Hepatocyte (in vitro differentiated cells): ENCODE results near the gene DTL. TPM values are rescaled to one million over a fixed set of nuclear protein-coding genes. Genes with fewer than 3 reads are reported as not detected.

Source experiments
- DNase-seq: peaks from one replicate; pipeline ENCODE4 v3.0.0-alpha.2; 2016; ENCODE audit warnings: low spot score
- H2AFZ ChIP-seq: fragments of 200-600 bp; sonication (generic); 2 replicates; pipeline ENCODE4 v1.6.0; 2016; ENCODE audit warnings: antibody characterized with exemption, mild to moderate bottlenecking
- H3K27ac ChIP-seq: fragments of 200-600 bp; sonication (generic); 2 replicates; pipeline ENCODE4 v1.5.1; 2016; ENCODE audit warnings: mild to moderate bottlenecking
- H3K27me3 ChIP-seq: fragments of 200-600 bp; sonication (generic); 2 replicates; pipeline ENCODE4 v1.6.1; 2016
- H3K36me3 ChIP-seq: fragments of 200-600 bp; sonication (generic); replicated peaks from 2 replicates; pipeline ENCODE4 v1.5.1; 2016; ENCODE audit warnings: low read depth; ENCODE audit not compliant: insufficient read depth
- H3K4me1 ChIP-seq: fragments of 200-600 bp; sonication (generic); 2 replicates; pipeline ENCODE4 v1.5.1; 2016; ENCODE audit warnings: mild to moderate bottlenecking, moderate library complexity; ENCODE audit not compliant: insufficient read depth
- H3K4me2 ChIP-seq: fragments of 200-600 bp; sonication (generic); 2 replicates; pipeline ENCODE4 v1.6.0; 2016
- H3K4me3 ChIP-seq: fragments of 200-600 bp; sonication (generic); 2 replicates; pipeline ENCODE4 v1.5.1; 2016; ENCODE audit warnings: mild to moderate bottlenecking
- H3K79me2 ChIP-seq: fragments of 200-600 bp; sonication (generic); 2 replicates; pipeline ENCODE4 v1.6.0; 2017; ENCODE audit warnings: mild to moderate bottlenecking
- H3K9me2 ChIP-seq: fragments of 200-600 bp; sonication (generic); replicated peaks from 2 replicates; pipeline ENCODE4 v1.6.0; 2017; ENCODE audit warnings: mild to moderate bottlenecking; ENCODE audit not compliant: insufficient read depth
- H3K9me3 ChIP-seq: fragments of 200-600 bp; sonication (generic); 2 replicates; pipeline ENCODE4 v1.5.1; 2016; ENCODE audit warnings: low read depth, mild to moderate bottlenecking
- H4K20me1 ChIP-seq: fragments of 200-600 bp; sonication (generic); 2 replicates; pipeline ENCODE4 v1.6.0; 2016; ENCODE audit warnings: mild to moderate bottlenecking; ENCODE audit not compliant: insufficient read depth, poor library complexity, severe bottlenecking
- CTCF ChIP-seq: fragments of 200-600 bp; sonication (generic); IDR thresholded peaks from 2 replicates; pipeline ENCODE4 v1.5.1; 2016; ENCODE audit warnings: antibody characterized with exemption, mild to moderate bottlenecking; ENCODE audit not compliant: poor library complexity
- EZH2 ChIP-seq: fragments of 200-600 bp; sonication (generic); IDR thresholded peaks from 2 replicates; pipeline ENCODE4 v1.6.1; 2016; ENCODE audit warnings: antibody characterized with exemption, mild to moderate bottlenecking, borderline replicate concordance
- EZH2phosphoT487 ChIP-seq: fragments of 200-600 bp; sonication (generic); IDR thresholded peaks from one replicate; pipeline ENCODE4 v1.6.1; 2018; ENCODE audit warnings: antibody characterized with exemption, mild to moderate bottlenecking, low read depth, moderate library complexity; ENCODE audit not compliant: unreplicated experiment, severe bottlenecking
- WGBS: methylation state at CpG from one replicate; pipeline ENCODE4 v1.1.6; 2016; ENCODE audit warnings: low lambda C conversion rate; ENCODE audit errors: missing lambda C conversion rate; 5-methylcytosine and 5-hydroxymethylcytosine counted together
- polyA plus RNA-seq: library from polyadenylated mRNA; unstranded; fragments of >200 nt; fragmentation: Nextera tagmentation; extraction: Ambion mirVana; gene quantifications from 2 replicates; pipeline ENCODE4 v1.2.1, GENCODE V29; 2016
- total RNA-seq: library from RNA; depleted of rRNA; stranded (reverse); fragments of >200 nt; gene quantifications from 2 replicates; pipeline ENCODE4 v1.2.3, GENCODE V29; 2014

The DTL gene
- total and polyA plus RNA-seq, 2 experiments from 2014 or later, result 3.1 to 6.7 TPM

DNA sequence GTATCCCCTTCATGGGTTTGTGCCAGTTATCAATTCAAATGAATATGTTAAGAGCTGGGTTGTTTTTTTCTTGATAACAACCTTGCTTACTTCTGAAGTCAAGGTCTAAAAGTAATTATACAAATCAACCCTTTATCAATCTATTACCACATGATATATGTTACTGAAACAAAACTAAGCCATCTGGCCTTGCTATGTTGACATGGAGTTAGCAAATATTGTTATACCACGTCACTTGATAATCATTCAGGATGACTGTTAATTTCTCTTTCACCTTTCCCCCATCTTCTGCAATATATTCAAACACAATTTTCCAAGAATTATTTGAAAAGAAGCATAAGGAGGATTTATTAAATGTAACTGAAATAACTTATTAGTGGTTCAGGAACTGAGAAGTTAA, 72.6 kb downstream of the DTL start:
- H3K9me3 ChIP-seq, result no peaks in the 10 kb centered on the region
- H3K79me2 ChIP-seq, result no peaks in the 10 kb centered on the region
- DNase-seq, result no peak
- no peaks in the 10 kb centered on the region for H4K20me1 ChIP-seq
- H3K4me3 ChIP-seq, result no peak overlapping the region
- no peak overlapping the region for H3K27ac ChIP-seq
- H3K9me2 ChIP-seq, result no peaks in the 10 kb centered on the region
- H3K36me3 ChIP-seq, result no peaks in the 10 kb centered on the region
- WGBS, result 69% methylated on average over 1 of the region's 1 CpG
- no peaks in the 10 kb centered on the region for H3K27me3 ChIP-seq
- peaks cover 37% of the 10 kb centered on the region for H3K4me1 ChIP-seq
- TF ChIP-seq EZH2, result no peak
- TF ChIP-seq EZH2phosphoT487, result no peak
- TF ChIP-seq CTCF, result no peak
- no peak overlapping the region for H3K4me2 ChIP-seq
- H2AFZ ChIP-seq, result no peak overlapping the region

DNA sequence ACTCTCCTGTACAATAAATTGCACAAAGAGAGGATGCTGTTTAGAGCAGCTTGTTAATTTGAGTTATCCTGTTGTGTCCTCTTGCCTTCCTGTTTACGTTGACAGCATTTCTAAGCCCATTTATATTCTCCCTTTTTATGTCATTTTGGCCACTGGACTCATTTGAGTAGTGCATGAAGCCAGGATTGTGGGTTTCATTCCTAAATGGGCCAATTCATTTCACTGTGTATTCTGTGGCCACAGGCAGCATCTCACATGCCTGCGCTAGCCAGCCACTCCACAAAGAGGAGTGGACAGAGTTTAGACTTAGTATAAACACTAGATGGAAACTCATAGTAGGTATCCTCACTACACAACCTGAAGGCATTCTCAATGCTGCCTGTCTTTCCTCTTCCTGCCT, 73.4 kb downstream of the DTL start:
- Histone ChIP-seq H3K27me3 (no peaks in the 10 kb centered on the region), H3K9me2 (no peaks in the 10 kb centered on the region), H3K27ac (no peak overlapping the region), H3K4me1 (peaks cover 34% of the 10 kb centered on the region), H3K4me3 (no peak overlapping the region), H4K20me1 (no peaks in the 10 kb centered on the region), H3K9me3 (no peaks in the 10 kb centered on the region), H3K79me2 (no peaks in the 10 kb centered on the region), H3K36me3 (no peaks in the 10 kb centered on the region), H2AFZ (no peak overlapping the region), H3K4me2 (no peak overlapping the region)
- TF ChIP-seq EZH2 (no peak), EZH2phosphoT487 (no peak), CTCF (no peak)
- DNase-seq, result no peak
- 95% methylated on average over 2 of the region's 2 CpGs for WGBS

DNA sequence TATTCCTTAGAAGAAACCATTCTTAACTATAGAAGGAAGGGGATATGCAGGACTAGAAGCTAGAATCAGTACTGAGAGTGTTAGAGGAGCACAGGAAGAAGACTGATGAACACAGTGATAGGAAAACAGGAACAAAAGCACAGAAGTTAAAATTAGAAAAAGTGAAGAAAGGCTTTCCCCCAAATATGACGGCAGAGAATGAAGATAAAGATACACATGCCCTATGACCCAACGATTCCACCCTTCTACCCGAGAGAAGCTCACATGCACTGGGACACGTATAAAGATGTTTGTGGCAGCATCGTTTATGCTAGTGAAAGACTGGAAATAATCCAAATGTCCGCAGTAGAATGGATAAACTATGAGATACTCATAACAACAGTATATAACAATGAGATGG, 74.2 kb downstream of the DTL start:
- no peaks in the 10 kb centered on the region for H4K20me1 ChIP-seq
- no peaks in the 10 kb centered on the region for H3K9me2 ChIP-seq
- H3K27ac ChIP-seq, result no peak overlapping the region
- no peak for DNase-seq
- 78% methylated on average over 6 of the region's 6 CpGs for WGBS
- no peaks in the 10 kb centered on the region for H3K79me2 ChIP-seq
- H3K4me3 ChIP-seq, result no peak overlapping the region
- H3K27me3 ChIP-seq, result no peaks in the 10 kb centered on the region
- TF ChIP-seq CTCF (no peak), EZH2phosphoT487 (no peak), EZH2 (no peak)
- no peaks in the 10 kb centered on the region for H3K9me3 ChIP-seq
- no peak overlapping the region for H3K4me2 ChIP-seq
- H3K4me1 ChIP-seq, result peaks cover 27% of the 10 kb centered on the region
- H3K36me3 ChIP-seq, result no peaks in the 10 kb centered on the region
- H2AFZ ChIP-seq, result no peak overlapping the region

DNA sequence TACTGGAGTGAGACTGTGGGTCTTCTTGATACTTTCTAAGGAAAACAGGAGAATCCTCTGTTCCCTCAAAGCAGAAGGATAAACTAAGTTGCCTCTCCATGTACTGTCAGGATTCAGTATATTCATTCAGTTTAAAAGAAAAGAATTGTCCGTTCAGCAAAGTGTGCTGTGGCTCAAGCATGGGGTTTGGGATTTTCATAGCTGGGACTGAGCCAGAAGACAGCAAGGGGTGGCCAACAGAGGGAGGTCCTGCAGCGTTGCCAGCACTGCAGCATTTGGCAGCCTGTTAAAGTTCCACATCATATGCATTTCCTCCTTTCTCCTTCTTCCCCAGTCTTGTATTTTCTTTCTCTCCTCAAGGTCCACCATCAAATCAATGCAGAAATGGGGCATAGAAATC, 75.1 kb downstream of the DTL start:
- H2AFZ ChIP-seq, result no peak overlapping the region
- H3K4me3 ChIP-seq, result no peak overlapping the region
- no peaks in the 10 kb centered on the region for H3K79me2 ChIP-seq
- peak overlapping the region; percentile 21 for H3K27ac ChIP-seq
- peaks cover 19% of the 10 kb centered on the region for H3K4me1 ChIP-seq
- DNase-seq, result peak; percentile 51
- H4K20me1 ChIP-seq, result no peaks in the 10 kb centered on the region
- H3K27me3 ChIP-seq, result no peaks in the 10 kb centered on the region
- no peaks in the 10 kb centered on the region for H3K36me3 ChIP-seq
- no peaks in the 10 kb centered on the region for H3K9me3 ChIP-seq
- H3K4me2 ChIP-seq, result peak overlapping the region; percentile 19
- TF ChIP-seq EZH2 (no peak), EZH2phosphoT487 (no peak), CTCF (peak; percentile 21)
- WGBS, result 47% methylated on average over 2 of the region's 2 CpGs
- H3K9me2 ChIP-seq, result no peaks in the 10 kb centered on the region
